ENCODE data around the gene MCEE.

Gene MCEE

DNA sequence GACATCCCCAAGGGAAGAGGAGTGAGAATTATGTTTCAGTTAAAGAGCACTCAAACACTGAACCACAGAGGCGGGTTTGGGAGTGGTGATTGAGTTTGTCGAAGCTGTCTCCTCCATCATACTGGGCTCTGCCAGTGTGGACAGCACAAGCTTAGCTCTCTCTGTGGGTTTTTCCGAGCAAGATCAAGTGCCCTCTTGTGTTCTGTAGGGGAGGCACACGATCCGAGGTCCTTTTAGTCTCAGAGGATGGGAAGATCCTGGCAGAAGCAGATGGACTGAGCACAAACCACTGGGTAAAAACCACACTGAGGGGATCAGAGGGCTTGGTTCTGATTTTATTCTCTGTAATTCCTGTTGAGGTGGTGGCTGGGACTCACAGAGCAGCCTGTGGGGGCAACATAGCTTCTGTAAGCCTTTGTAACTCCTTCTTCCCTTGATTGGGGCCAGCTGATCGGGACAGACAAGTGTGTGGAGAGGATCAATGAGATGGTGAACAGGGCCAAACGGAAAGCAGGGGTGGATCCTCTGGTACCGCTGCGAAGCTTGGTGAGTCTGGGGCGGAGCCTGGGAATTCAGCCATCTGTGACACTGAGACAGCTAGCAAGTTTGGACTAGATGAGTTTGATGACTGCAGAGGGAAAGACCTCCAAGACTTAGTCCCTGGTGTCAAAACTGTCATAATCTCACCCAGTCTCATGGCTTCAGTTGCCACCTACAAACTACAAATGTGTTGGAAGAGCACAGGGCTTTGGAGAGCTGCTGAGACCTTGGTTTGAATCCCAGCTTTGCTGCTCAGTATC, 59.5 kb downstream of the MCEE start:
- TF ChIP-seq CTCF (IDR thresholded peaks at IDR 0.05; ENCODE audit: low read depth, low read length) = 0 out of 2 replicates have a peak, but pooled peaks have one; percentile 14
- peak overlapping the region; percentile 97; the same call in 1 of the 2 replicates for H3K4me3 ChIP-seq (ENCODE audit: low read depth, low read length)

- TF ChIP-seq CTCF (IDR thresholded peaks at IDR 0.05; ENCODE audit: low read depth, low read length) = no peak
- H3K4me3 ChIP-seq (ENCODE audit: low read depth, low read length) = peak overlapping the region; percentile 97
Observed at GRCh38 chr2:71069376-71069775, 60.7 kb downstream of the MCEE start.

- no peak for TF ChIP-seq CTCF (IDR thresholded peaks at IDR 0.05; ENCODE audit: low read depth, low read length)
Observed at GRCh38 chr2:71068218-71069035, 61.6 kb downstream of the MCEE start, which contains the start of gene NAGK. Gene NAGK (plus strand): TSS chr2:71068648. CDS start chr2:71068684, 36 bp downstream.

GRCh38 chr2:71067567-71068217, 62.3 kb downstream of the MCEE start:
- TF ChIP-seq CTCF (IDR thresholded peaks at IDR 0.05; ENCODE audit: low read depth, low read length) = no peak
- H3K4me3 ChIP-seq (ENCODE audit: low read depth, low read length) = peak overlapping the region; percentile 97

More at GRCh38 chr2:71068218-71069035, 61.6 kb downstream of the MCEE start, which contains the start of gene NAGK:
- peak within 1 kb of the TSS; percentile 97 for H3K4me3 ChIP-seq (ENCODE audit: low read depth, low read length)

DNA sequence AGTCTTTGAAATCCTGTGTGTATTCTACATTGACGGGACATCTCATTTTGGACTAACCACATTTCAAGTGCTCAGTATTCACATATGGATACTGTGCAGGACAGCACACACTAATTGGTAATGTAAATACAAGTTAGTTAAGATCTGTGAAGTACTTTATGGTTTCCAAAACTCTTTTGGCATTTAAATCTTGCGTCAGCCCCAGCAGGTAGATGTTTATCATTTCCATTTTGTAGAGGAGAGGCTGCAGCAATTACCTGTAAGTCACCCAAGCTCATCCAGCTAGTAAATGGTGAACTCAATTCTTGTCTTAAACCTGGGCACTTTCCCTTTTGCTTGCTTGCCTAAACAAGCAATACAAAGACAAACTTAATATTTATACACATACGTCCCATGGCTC, 63.2 kb downstream of the MCEE start:
- no peak for TF ChIP-seq CTCF (IDR thresholded peaks at IDR 0.05; ENCODE audit: low read depth, low read length)
- H3K4me3 ChIP-seq (ENCODE audit: low read depth, low read length) = no peak overlapping the region

GRCh38 chr2:71064754-71065621, 65.0 kb downstream of the MCEE start:
- no peak for TF ChIP-seq CTCF (IDR thresholded peaks at IDR 0.05; ENCODE audit: low read depth, low read length)
- H3K4me3 ChIP-seq (ENCODE audit: low read depth, low read length) = no peak overlapping the region

Measured in WI38 (cell line).